GM12864 (cell line): ENCODE measurements around the gene GIT2.

Experiments
- DNase-seq: peaks from one replicate; pipeline ENCODE4 v3.0.0-alpha.2; 2011; ENCODE audit warnings: low read depth
- H3K4me3 ChIP-seq: 2 replicates; pipeline ENCODE4 v1.5.1; 2011; ENCODE audit warnings: mild to moderate bottlenecking, low read depth, low read length, control low read depth
- TF ChIP-seq, protein P1 (sequence below): IDR thresholded peaks from 2 replicates; pipeline ENCODE4 v1.5.1; 2011; ENCODE audit warnings: low read depth, mild to moderate bottlenecking, moderate library complexity, low read length, control low read depth, inconsistent platforms; ENCODE audit errors: missing control alignments

GIT2 gene

DNA sequence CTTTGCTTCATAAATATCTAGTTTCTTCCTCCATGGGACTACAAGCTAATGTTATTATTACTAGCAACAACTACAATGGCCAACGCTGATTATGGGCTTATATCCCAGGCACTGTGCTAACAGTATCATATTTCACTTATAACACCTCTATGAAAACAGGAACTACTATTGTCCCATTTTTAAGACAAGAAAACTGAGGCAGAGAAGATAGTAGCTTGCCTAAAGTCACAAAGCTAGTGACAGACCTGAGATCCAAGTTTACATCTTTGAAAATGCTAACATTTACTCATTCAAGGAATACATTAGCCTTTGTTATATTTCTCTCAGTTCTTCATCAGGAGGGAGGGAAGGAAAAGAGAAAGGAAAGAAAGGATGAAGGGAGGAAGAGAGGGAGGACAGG, 32.8 kb downstream of the GIT2 start:
- no peak for DNase-seq
- TF ChIP-seq, protein P1, sequence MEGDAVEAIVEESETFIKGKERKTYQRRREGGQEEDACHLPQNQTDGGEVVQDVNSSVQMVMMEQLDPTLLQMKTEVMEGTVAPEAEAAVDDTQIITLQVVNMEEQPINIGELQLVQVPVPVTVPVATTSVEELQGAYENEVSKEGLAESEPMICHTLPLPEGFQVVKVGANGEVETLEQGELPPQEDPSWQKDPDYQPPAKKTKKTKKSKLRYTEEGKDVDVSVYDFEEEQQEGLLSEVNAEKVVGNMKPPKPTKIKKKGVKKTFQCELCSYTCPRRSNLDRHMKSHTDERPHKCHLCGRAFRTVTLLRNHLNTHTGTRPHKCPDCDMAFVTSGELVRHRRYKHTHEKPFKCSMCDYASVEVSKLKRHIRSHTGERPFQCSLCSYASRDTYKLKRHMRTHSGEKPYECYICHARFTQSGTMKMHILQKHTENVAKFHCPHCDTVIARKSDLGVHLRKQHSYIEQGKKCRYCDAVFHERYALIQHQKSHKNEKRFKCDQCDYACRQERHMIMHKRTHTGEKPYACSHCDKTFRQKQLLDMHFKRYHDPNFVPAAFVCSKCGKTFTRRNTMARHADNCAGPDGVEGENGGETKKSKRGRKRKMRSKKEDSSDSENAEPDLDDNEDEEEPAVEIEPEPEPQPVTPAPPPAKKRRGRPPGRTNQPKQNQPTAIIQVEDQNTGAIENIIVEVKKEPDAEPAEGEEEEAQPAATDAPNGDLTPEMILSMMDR = no peak

DNA sequence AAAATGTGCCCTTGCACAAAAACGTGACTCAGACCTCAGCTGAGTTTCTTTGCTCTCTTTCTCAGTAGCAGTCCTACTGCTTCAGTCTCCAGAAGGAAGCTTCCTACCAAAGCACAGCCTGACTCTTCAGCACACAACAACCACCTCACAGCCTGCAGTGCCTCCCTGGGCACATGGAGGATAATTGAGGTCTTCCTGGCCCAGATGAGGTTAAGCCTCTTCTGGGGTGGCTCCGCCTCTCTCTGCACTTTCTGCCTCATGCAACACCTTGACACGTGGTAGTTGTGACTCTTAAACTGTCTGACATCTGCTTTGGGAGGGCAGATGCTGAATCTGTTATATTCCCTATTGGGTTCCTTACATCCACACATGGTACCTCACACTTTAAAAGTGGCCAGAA, 33.8 kb downstream of the GIT2 start:
- no peak for DNase-seq

More for the DNA sequence above, 32.8 kb downstream of the GIT2 start:
- H3K4me3 ChIP-seq = no peak overlapping the region

DNA sequence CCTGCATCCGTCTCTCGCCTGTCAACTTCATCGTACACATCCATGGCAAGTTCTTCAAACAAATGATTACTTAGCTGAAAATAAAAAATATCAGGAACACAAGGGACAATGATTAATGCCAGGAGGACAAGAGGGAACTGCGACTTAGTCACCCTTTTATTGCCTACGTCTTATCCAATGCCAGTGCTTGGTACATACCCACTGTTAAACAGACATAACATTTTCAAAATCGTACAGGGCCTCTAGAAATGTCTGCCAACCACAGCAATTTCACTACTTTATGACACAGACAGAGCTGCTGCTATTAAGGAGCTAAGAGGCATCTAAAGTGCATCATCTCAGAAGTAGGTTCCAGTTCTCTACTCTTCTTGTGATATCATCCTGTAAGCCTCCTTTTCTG, 34.6 kb downstream of the GIT2 start:
- no peak for DNase-seq
- TF ChIP-seq, protein P1 = no peak
- H3K4me3 ChIP-seq = no peak overlapping the region

More for the DNA sequence above, 33.8 kb downstream of the GIT2 start:
- TF ChIP-seq, protein P1 = no peak
- no peak overlapping the region for H3K4me3 ChIP-seq

DNA sequence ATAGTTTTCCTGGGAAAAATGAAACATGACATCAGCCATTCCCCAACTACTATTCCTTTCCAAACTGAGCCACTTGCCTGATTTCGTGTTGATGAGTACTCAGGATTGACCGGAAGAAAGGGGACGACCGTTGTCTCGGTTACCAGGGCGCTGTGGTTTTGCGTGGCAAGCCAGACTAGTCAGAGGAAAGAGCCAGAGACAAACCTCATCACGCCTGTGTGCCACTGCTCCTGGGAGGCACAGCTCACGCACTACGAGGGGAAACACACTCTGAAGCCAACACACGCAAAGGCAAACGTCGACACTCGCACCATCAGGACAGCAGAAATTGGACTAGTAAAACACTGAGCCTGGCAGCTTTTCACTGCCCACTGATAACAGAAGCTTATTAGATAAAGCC, 35.0 kb downstream of the GIT2 start:
- no peak for DNase-seq
- H3K4me3 ChIP-seq = no peak overlapping the region
- TF ChIP-seq, protein P1 = no peak

DNA sequence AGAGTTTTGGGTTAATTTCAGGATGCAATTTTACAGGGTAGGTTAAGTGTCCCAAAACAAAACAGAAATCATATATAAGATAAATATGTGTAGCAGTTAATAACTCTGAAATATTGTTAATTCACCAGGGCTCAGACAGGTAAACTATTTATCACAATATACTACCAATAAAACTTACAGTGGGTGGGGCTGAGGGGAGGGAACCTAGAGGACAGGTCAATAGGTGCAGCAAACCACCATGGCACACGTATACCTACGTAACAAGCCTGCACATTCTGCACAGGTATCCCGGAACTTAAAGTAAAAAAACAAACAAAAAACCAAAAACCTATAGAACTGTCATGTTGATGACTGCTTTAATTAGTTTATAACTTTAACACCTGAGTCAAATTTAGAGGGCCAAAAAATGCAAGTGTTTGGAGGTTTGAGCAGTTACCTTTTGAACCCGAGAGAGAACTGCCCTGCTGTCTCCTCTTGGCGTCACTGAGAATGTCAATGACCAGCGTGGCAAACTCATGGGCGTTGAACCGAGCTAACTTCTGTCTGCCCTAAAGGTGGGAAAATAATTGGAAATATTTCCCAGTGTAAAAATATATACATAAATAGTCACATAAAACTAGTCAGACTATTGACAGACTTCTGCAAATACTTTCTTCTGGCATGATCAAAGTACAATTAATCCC, 36.6 kb downstream of the GIT2 start:
- no peak overlapping the region for H3K4me3 ChIP-seq
- no peak for DNase-seq
- TF ChIP-seq, protein P1 = no peak

DNA sequence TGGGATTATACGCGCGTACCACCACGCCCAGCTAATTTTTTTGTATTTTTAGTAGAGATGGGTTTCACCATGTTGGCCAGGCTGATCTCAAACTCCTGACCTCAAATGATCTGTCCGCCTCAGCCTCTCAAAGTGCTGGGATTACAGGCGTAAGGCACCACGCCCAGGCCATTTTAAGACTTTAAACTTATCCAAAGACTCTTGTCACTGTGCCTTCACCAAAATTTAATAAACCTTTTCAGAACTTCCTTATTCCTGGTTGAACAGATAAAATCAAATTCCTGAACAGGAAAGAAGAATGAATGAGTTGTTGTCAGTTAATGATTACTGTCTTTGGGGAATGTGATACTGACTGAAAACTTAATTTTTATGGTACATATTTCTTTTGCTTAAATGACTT, 37.8 kb downstream of the GIT2 start:
- TF ChIP-seq, protein P1 = no peak
- DNase-seq = no peak
- H3K4me3 ChIP-seq = no peak overlapping the region

DNA sequence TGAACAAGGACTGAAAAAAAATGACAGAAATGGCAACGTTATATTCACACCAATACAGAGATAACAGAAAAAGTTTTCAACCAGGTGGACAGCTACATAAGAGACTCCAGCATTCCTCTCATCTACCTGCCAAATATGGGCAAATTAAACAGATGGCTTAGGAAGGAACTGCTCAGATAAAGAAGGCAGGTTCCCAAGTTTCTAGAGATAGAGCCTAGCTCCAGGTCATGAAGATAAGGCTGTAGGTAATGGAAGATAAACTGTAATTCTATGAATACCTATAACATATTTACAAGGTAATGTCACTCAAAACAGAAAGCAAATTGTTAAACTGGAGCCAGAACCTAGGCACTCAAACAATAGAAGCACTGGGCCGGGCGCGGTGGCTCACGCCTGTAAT, 42.5 kb downstream of the GIT2 start:
- no peak for DNase-seq
- H3K4me3 ChIP-seq = no peak overlapping the region
- TF ChIP-seq, protein P1 = no peak
